ENCODE measurements around the gene NUDT22.

- TF ChIP-seq POLR2A (IDR thresholded peaks at IDR 0.05) = no peak
- TF ChIP-seq, protein P1, sequence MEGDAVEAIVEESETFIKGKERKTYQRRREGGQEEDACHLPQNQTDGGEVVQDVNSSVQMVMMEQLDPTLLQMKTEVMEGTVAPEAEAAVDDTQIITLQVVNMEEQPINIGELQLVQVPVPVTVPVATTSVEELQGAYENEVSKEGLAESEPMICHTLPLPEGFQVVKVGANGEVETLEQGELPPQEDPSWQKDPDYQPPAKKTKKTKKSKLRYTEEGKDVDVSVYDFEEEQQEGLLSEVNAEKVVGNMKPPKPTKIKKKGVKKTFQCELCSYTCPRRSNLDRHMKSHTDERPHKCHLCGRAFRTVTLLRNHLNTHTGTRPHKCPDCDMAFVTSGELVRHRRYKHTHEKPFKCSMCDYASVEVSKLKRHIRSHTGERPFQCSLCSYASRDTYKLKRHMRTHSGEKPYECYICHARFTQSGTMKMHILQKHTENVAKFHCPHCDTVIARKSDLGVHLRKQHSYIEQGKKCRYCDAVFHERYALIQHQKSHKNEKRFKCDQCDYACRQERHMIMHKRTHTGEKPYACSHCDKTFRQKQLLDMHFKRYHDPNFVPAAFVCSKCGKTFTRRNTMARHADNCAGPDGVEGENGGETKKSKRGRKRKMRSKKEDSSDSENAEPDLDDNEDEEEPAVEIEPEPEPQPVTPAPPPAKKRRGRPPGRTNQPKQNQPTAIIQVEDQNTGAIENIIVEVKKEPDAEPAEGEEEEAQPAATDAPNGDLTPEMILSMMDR (IDR thresholded peaks at IDR 0.05) = no peak
Observed at GRCh38 chr11:64224151-64224890, 1.8 kb upstream of the NUDT22 start.
